SJCRH30 (cell line): ENCODE measurements around the gene MTA1. TPM values are rescaled to one million over a fixed set of nuclear protein-coding genes. Genes with fewer than 3 reads are reported as not detected.

Source experiments
- DNase-seq, 2 experiments: peaks; one replicate each; pipeline ENCODE4 v3.0.0-alpha.2; 2015 to 2020
- H3K27ac ChIP-seq: fragments of 250-450 bp; sonication (Bioruptor Pico); 2 replicates; pipeline ENCODE4 v1.5.1; 2020; ENCODE audit warnings: mild to moderate bottlenecking, moderate library complexity
- H3K27me3 ChIP-seq: fragments of 250-450 bp; sonication (Bioruptor Pico); 2 replicates; pipeline ENCODE4 v1.5.1; 2020; ENCODE audit warnings: mild to moderate bottlenecking, moderate library complexity
- H3K36me3 ChIP-seq: fragments of 250-450 bp; sonication (Bioruptor Pico); 2 replicates; pipeline ENCODE4 v1.5.1; 2020; ENCODE audit warnings: mild to moderate bottlenecking, moderate library complexity
- H3K4me1 ChIP-seq: fragments of 250-450 bp; sonication (Bioruptor Pico); 2 replicates; pipeline ENCODE4 v1.5.1; 2020; ENCODE audit warnings: mild to moderate bottlenecking, moderate library complexity
- H3K4me3 ChIP-seq: fragments of 250-450 bp; sonication (Bioruptor Pico); 2 replicates; pipeline ENCODE4 v1.5.1; 2020; ENCODE audit warnings: mild to moderate bottlenecking, moderate library complexity
- H3K9me3 ChIP-seq: fragments of 250-450 bp; sonication (Bioruptor Pico); replicated peaks from 2 replicates; pipeline ENCODE4 v1.5.1; 2020; ENCODE audit warnings: mild to moderate bottlenecking, moderate library complexity
- total RNA-seq: library from RNA; depleted of rRNA; stranded (reverse); fragments of >200 nt; shearing (Covaris generic); gene quantifications from 2 replicates; pipeline ENCODE4 v1.2.3, GENCODE V29; 2014

Gene MTA1
- total RNA-seq, 1 experiment from 2014 or later, result 117 TPM

- DNase-seq, result no peak
- no peaks in the 10 kb centered on the region for H3K36me3 ChIP-seq
- peaks cover 24% of the 10 kb centered on the region for H3K4me1 ChIP-seq
- no peaks in the 10 kb centered on the region for H3K9me3 ChIP-seq
- H3K27me3 ChIP-seq, result no peaks in the 10 kb centered on the region
- H3K4me3 ChIP-seq, result no peak overlapping the region
- H3K27ac ChIP-seq, result no peak overlapping the region
These were observed 35.5 kb upstream of the MTA1 start for GRCh38 chr14:105384041-105384557.

GRCh38 chr14:105384605-105385321, 34.9 kb upstream of the MTA1 start:
- Histone ChIP-seq H3K4me1 (peaks cover 27% of the 10 kb centered on the region), H3K27ac (no peak overlapping the region), H3K36me3 (no peaks in the 10 kb centered on the region), H3K27me3 (no peaks in the 10 kb centered on the region), H3K4me3 (no peak overlapping the region), H3K9me3 (no peaks in the 10 kb centered on the region)
- no peak for DNase-seq

GRCh38 chr14:105385322-105385637, 34.3 kb upstream of the MTA1 start:
- no peaks in the 10 kb centered on the region for H3K9me3 ChIP-seq
- H3K27me3 ChIP-seq, result no peaks in the 10 kb centered on the region
- DNase-seq, result no peak
- no peak overlapping the region for H3K27ac ChIP-seq
- no peaks in the 10 kb centered on the region for H3K36me3 ChIP-seq
- H3K4me1 ChIP-seq, result peaks cover 32% of the 10 kb centered on the region
- no peak overlapping the region for H3K4me3 ChIP-seq

GRCh38 chr14:105385698-105386365, 33.8 kb upstream of the MTA1 start:
- Histone ChIP-seq H3K4me3 (no peak overlapping the region), H3K27ac (no peak overlapping the region), H3K4me1 (peaks cover 33% of the 10 kb centered on the region), H3K36me3 (no peaks in the 10 kb centered on the region), H3K27me3 (no peaks in the 10 kb centered on the region), H3K9me3 (no peaks in the 10 kb centered on the region)
- no peak for DNase-seq

DNA sequence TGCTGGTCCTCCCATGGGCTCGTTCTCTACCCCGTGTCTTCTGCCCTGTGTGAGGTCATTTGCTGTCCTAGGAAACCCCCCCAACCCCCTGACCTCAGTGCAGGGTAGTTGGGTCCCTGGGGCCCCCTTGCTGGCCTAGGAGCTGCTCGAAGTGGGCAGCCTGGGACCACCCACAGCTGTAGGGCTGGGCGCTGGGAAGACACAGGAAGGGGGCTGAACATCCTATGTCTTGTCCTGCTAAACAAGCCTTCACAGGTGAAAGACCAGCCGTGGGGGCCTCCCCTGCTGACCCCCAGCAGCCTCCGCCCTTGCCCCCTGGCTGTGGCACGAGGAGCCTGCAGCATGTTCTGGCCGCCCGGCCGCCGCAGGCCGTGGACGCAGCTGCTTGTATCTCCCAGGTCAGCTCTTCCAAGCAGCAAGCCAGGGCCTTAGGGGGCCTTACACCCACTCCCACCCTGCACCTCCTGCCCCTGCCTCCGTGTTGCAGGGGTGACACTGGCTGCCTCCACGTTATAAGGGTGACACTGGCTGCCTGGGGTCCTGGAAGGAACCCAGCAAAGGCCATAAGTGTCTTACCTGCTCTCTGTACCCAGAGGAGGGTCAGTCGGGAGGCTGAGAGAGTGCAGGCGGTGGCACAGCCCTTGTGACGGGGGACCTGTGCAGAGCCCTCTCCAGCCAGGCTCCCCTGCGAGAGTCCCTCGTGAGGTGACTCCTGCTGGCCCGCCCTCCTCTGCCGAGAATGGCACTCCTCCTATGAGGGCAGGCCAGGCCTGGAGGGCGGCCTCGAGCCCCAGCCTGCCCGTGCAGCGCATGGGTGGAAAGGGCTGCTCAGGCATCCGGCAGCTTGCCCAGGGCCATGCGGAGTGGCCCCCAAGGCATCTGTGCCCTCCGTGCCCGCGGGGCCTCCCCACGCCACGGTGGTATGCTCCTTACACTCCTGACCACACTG, 32.8 kb upstream of the MTA1 start:
- no peaks in the 10 kb centered on the region for H3K27me3 ChIP-seq
- no peak for DNase-seq
- no peak overlapping the region for H3K4me3 ChIP-seq
- H3K4me1 ChIP-seq, result peaks cover 33% of the 10 kb centered on the region
- H3K9me3 ChIP-seq, result no peaks in the 10 kb centered on the region
- no peak overlapping the region for H3K27ac ChIP-seq
- no peaks in the 10 kb centered on the region for H3K36me3 ChIP-seq

GRCh38 chr14:105387530-105387922, 32.1 kb upstream of the MTA1 start:
- H3K27ac ChIP-seq, result no peak overlapping the region
- H3K9me3 ChIP-seq, result no peaks in the 10 kb centered on the region
- H3K4me3 ChIP-seq, result no peak overlapping the region
- peaks cover 33% of the 10 kb centered on the region for H3K4me1 ChIP-seq
- no peaks in the 10 kb centered on the region for H3K36me3 ChIP-seq
- DNase-seq, result peak in 1 of 2 experiments; percentile 27
- H3K27me3 ChIP-seq, result no peaks in the 10 kb centered on the region

- H3K4me3 ChIP-seq, result no peak overlapping the region
- DNase-seq, result peak; percentile 94 to 96
- no peaks in the 10 kb centered on the region for H3K9me3 ChIP-seq
- peaks cover 33% of the 10 kb centered on the region for H3K4me1 ChIP-seq
- H3K27ac ChIP-seq, result peak overlapping the region; percentile 60
- no peaks in the 10 kb centered on the region for H3K36me3 ChIP-seq
- no peaks in the 10 kb centered on the region for H3K27me3 ChIP-seq
These were observed 31.3 kb upstream of the MTA1 start for GRCh38 chr14:105388110-105388951.

DNA sequence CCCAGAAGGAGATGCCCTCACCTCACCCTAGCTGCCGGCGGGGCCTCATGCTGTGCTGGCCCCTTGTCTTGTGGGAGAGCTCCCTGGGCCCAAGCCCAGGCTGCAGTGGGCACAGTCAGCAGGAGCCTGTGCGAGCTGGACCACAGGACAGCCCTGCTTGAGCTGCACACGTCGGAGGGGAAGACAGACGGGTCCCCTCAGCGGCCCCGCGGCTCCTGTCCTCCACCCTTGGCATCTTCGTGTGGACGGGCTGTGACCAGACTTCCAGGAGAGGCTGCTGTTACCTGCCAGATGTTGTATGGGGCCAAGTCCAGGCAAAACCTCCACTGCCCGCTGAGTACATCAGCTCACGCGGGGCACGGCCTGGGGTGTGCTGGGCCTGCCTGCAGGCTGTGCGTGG, 30.7 kb upstream of the MTA1 start:
- no peaks in the 10 kb centered on the region for H3K9me3 ChIP-seq
- H3K27ac ChIP-seq, result peak overlapping the region; percentile 60
- DNase-seq, result no peak
- H3K36me3 ChIP-seq, result no peaks in the 10 kb centered on the region
- peaks cover 33% of the 10 kb centered on the region for H3K4me1 ChIP-seq
- no peaks in the 10 kb centered on the region for H3K27me3 ChIP-seq
- H3K4me3 ChIP-seq, result no peak overlapping the region

- Histone ChIP-seq H3K4me1 (peaks cover 33% of the 10 kb centered on the region), H3K4me3 (no peak overlapping the region), H3K27ac (peak overlapping the region; percentile 60), H3K9me3 (no peaks in the 10 kb centered on the region), H3K27me3 (no peaks in the 10 kb centered on the region), H3K36me3 (no peaks in the 10 kb centered on the region)
- DNase-seq, result no peak
These were observed 30.1 kb upstream of the MTA1 start for GRCh38 chr14:105389534-105389933.

DNA sequence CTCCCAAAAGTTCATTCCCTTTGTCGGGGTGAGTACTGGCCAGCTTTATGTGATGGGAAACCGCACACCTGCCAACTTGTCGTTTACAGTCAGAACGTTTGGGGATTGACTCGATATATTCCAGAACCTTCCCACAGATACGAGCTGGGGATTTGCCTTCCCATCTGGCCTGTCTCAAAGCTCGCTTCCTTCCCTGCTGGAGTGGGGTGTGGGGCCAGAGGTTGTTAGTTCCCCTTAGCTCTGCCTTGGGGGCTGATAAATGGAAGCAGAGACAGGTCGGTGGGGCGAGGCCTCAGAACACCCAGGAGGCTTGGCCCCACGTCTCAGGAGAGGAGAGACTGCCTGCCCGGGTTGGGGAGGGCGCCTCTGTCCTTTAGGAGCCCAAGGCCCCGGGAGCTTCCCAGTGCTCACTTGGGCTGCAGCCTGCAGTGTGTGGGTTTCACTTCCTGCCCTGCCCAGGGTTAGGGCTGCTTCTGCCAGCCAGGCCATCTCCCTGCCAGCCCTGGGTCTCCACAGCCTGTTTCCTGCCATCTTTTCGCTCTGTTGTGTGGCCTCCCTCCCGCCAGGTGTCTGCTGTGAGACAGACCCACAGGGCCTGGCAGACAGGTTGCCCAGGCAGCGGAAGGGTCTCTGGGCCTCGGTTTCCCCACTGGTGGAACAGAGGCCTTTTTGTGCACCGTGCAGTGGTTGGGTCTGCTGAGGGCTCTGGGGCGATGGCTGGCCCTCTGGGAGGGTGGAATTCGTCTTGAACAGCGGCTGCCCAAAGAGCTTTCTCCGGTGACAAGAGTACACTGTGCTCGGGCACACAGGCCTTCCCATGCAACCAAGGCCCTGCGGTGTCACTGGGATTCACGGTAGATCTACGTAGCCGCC, 29.4 kb upstream of the MTA1 start:
- Histone ChIP-seq H3K27ac (no peak overlapping the region), H3K36me3 (no peaks in the 10 kb centered on the region), H3K9me3 (no peaks in the 10 kb centered on the region), H3K4me3 (no peak overlapping the region), H3K27me3 (no peaks in the 10 kb centered on the region), H3K4me1 (peaks cover 33% of the 10 kb centered on the region)
- DNase-seq, result no peak

GRCh38 chr14:105390849-105391500, 28.7 kb upstream of the MTA1 start:
- Histone ChIP-seq H3K4me1 (peaks cover 34% of the 10 kb centered on the region), H3K36me3 (no peaks in the 10 kb centered on the region), H3K9me3 (no peaks in the 10 kb centered on the region), H3K27ac (no peak overlapping the region), H3K27me3 (no peaks in the 10 kb centered on the region), H3K4me3 (no peak overlapping the region)
- no peak for DNase-seq

DNA sequence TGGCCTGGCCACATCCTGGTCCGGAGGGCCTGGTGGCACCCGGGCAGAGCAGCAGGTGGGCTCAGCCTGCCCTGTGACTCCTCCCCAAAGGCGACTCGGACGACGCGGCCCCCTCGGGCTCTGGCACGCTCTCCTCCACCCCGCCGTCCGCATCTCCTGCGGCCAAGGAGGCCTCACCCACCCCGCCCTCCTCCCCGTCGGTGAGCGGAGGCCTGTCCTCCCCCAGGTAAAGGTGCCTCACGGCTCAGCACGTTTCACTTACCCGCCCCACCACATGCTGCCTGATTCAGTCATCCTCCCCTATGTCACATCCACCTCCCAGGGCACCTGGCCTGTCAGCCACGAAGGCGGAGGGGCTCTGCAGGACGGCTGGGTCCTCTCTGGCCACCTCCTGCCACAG, 28.1 kb upstream of the MTA1 start:
- Histone ChIP-seq H3K36me3 (no peaks in the 10 kb centered on the region), H3K27ac (no peak overlapping the region), H3K4me3 (no peak overlapping the region), H3K27me3 (no peaks in the 10 kb centered on the region), H3K4me1 (peaks cover 37% of the 10 kb centered on the region), H3K9me3 (no peaks in the 10 kb centered on the region)
- no peak for DNase-seq
